ENCODE results near the gene PARN.
"Not testable (repeated sequence)": the region's sequence is repeated elsewhere in the genome, so short reads cannot be mapped to it uniquely, and the experiment has no call there.

Gene PARN

GRCh38 chr16:14632693-14633569 is 2.9 kb upstream of the PARN start, which contains the start of gene BFAR:
TSS of gene BFAR (plus strand) at chr16:14632951. CDS start at chr16:14644347, 11,396 bp downstream.
- peak; percentile 99 for DNase-seq

DNA sequence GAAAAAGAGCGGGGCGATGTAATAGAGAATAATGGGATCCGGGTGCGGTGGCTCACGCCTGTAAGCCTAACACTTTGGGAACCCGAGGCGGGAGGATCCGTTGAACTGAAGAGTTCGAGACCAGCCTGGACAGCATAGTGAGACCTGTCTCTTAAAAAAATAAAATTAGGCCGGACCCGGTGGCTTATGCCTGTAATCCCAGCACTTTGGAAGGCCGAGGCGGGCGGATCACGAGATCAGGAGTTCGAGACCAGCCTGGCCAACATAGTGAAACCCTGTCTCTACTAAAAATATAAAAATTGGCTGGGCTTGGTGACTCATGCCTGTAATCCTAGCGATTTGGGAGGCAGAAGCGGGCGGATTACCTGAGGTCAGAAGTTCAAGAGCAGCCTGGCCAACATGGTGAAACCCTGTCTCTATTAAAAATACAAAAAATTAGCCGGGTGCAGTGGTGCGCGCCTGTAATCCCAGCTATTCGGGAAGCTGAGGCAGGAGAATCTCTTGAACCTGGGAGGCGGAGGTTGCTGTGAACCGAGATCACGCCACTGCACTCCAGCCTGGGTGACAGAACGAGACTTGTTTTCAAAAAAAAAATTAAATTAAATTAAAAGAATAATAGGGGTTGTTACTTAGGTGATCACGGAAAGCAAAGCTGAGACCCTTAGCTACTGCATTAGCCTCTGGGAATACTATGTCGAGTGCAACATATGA is 715 bp upstream of the PARN start:
- DNase-seq, result not testable (repeated sequence)

- no peak for DNase-seq
Measured at GRCh38 chr16:14629612-14629918, 495 bp downstream of the PARN start.

DNA sequence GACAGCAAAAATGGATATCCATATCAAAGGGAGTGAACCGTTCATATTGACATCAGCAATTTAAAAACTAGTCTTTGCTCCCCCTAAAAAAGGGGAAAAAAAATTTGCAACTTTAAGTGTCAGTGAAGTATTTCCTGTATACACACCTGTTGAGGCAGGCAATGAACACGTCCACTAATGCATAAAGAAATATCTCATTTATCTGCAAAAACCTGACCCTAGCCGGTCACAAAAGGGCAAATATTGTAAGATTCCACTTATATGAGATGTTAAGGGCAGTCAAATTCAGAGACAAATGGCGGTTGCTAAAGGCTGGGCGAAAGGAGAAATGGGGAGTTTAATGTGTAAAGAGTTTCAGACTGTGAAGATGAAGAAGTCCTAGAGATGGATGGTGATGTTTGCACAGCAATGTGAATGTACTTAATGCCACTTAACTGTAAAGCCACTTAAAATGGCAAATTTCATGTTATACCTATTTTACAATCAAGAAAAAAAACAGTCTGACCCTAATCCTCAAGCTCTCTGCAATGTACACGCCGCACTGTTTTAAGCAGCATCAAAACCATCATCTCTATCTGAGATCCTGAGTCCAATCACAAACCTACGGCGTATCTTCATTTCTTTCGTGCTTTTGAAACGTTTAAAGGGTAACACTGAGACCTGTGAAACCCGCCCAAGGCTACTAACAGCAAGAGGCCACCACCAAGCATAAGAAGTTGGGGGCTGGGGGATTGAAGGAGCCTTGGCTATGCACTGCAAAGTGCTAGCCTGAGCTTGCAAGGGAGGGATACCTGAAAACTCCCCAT is 1.1 kb downstream of the PARN start:
- no peak for DNase-seq

DNA sequence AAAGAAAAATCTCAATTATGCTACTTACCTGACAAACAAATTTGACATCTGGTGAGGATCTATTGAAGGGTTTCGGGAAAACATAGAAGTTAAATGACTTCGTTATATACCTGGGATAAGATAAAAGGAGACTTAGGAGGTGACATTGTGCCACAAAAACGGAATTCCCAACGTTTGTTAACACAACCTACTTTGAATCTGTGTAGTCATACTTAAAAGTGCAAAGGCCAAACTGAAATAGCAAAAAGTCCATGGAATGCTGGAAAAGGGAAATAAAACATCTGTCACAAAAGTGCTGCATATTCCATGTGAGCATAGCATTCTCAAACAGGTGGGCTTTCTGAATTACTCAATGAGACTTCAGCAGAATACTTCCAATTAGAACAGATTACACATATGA is 3.0 kb downstream of the PARN start:
- no peak for DNase-seq

- no peak for DNase-seq
Measured at GRCh38 chr16:14618566-14618965, 11.5 kb downstream of the PARN start.

DNA sequence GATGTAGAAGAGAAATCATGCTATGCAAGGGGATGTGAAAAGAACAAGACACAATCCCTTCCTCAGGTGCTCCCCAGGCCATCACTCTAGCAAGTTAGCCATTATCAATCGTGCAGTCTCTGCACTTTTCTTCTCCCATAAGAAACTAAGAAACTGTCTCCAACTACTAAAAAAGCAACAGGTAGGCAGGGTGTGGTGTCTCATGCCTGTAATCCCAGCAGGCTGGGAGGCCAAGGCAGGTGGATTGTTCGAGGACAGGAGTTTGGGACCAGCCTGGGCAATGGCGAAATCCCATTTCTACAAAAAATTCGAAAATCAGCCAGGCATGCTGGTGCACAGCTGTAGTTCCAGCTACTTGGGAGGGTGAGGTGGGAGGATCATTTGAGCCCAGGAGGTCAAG is 13.8 kb downstream of the PARN start:
- no peak for DNase-seq

DNA sequence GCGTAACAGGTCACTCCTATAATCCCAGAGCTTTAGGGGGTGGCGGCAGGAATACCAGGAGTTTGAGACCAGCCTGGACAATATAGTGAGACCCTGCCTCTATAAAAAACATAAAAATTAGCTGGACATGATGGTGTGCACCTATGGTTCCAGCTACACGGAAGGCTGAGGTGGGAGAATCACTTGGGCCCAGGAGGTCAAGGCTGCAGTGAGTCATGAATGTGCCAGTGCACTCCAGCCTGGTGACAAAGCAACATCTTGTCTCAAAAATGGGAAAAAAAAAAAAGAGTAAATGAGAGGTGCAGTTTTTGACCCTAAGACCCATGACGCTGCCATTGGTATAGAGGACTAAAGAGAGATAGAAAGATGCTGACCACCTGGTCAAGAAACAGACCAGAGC is 16.1 kb downstream of the PARN start:
- DNase-seq, result no peak

DNA sequence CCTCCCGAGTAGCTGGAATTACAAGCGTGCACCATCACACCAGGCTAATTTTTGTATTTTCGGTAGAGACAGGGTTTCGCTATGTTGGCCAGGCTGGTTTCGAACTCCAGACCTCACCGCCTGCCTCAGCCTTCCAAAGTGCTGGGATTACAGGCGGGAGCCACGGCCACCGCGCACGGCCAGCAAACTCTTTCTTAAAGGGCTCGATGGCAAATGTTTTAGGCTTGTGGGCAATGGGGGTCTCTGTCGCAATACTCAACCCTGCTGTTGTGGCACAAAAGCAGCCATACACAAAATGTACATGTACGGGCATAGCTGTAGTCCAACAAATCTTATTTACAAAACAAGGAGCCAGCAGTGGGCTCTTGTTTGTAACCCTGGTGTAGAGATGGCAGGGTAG is 18.4 kb downstream of the PARN start:
- DNase-seq, result no peak

- no peak for DNase-seq
Measured at GRCh38 chr16:14609716-14610115, 20.3 kb downstream of the PARN start.

DNA sequence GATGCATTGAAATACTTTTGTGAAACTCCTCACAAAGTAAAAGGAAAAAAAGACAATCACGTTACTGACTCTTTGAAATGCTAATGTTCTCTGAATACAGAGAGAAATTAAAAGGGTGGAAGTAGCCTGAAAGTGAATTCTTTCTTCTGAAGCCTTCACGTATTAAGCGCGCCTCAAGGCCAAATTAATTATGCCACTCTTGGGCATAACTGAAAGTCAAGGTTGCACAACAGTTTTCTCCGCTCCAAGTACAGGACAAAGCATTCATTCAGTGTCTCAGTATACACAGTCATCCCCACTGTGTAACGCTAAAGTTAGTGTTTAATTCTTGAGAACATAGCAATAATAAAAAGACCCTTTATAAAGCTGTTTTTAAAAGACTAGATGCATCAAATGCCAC is 21.5 kb downstream of the PARN start:
- no peak for DNase-seq

DNA sequence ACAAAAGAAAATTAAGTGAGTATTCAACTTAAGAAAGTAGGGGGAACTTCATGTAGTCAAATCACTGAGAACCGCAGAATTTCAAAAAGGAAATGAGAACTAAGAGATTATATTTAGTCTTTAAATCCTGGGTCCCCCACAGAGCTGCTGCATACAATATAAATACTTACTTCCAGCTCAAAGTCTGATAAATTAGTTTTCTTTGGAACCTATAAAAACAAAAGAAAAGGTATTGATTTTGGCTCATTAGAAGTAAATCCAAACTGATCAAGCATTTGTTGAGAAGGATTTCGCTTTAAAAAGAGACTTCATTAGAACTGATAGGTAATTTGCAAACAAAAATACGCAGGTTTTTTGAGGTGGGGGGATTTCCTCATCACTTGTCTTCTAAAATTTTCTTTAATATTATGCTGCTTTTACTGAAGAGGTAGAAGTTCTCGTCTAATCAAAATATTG is 21.9 kb downstream of the PARN start:
- no peak for DNase-seq

DNA sequence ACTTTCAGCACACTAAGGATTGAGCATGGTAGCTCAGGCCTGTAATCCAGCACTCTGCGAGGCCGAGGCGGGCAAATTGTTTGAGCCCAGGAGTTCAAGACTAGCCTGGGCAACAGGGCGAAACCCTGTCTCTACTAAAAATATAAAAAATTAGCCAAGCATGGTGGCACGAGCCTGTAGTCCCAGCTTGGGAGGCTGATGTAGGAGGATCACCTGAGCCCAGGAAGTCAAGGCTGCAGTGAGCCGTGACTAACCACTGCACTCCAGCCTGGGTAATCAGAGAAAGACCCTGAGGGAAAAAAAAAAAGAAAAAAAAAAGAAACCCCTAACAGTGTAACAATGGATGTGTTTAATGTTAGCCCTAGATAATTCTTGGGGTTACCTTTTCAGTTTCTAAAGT is 24.0 kb downstream of the PARN start:
- DNase-seq, result no peak

GRCh38 chr16:14602443-14602963 is 27.6 kb downstream of the PARN start:
- DNase-seq, result no peak

GRCh38 chr16:14600164-14600563 is 29.9 kb downstream of the PARN start:
- DNase-seq, result no peak

DNA sequence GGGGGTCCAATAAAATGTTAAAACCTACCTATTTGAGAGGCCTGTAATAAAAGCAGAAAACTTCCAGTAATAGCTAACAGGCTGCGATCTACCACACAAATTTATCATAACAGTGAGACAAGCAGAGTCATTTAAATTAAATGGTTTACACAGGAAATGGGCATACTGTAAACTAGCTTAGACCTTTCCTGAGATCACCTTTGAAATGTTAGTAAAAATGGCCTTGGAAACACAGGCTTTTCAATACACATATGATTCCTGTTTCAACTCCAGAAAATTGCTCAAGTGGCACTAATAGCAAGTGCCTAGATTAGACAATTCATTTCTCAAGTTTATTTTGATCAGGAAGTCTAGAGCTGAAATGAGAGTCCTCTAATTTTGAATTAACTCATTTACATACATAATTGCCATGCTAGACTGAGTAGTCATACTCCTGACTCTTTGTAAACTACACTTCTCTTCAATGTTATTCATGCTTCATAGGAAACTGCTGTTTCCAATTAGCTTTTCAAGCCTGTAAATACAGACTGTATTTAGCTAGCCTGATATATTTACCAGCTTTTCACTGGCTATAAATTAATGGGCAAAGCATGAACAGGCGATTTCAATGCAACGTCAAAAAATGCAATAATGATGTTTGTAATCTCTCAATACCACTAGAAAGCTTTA is 43.3 kb downstream of the PARN start:
- no peak for DNase-seq

DNA sequence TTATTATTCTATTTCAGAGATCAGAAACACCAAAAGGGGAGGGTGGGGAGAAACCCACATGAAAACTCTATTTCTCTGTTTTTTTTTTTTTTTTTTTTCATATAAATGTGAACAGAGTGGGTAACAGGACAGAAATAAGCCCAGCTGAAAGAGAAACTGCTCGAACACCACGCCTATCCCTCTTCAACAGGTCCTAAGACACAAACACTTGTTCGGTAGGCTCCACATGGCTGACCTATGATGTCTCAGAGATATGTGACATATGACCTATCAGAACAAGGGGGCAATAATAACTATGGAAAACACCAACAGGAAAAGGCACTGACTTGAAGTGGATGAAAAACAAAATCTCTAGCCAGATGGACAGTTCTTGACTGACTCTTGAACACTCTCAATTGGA is 44.8 kb downstream of the PARN start:
- no peak for DNase-seq

- not testable (repeated sequence) for DNase-seq
Measured at GRCh38 chr16:14580926-14581325, 49.1 kb downstream of the PARN start.

DNA sequence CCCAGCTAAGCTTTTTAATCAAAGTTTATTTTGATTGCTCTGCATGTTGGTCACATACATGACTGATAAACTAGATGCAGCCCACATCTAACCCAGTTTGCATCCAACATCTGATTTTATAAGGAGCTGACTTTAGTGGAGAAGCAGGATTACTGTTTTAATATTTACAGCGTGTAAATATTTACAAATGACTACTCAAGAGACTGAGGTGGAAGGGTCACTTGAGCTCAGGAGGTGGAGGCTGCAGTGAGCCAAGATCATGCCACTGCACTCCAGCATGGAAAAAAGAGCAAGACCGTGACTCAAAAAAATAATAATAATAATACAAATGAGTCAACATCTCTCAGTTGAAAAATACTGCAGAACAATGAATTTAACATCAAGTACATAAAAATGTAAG is 50.8 kb downstream of the PARN start:
- DNase-seq, result no peak

GRCh38 chr16:14576532-14576931 is 53.5 kb downstream of the PARN start:
- DNase-seq, result no peak

DNA sequence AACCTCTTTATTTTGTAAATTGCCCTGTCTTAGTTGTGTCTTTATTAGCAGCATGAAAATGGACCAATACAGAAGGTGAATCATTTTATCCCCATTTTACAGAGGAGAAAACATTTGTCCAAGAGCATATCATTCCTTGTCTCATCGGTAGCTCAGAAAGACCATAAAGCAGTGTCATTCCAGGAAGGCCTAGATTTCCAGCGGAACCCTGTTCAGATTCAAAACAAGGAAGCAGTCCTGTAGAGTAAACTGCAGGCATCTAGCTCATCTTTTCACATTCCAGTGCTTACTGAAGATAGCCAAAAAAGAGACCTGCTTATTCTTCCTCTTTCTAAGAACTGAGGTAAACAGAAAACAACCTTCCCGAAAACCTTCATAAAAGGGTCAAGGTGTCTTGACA is 54.0 kb downstream of the PARN start:
- DNase-seq, result no peak

GRCh38 chr16:14574698-14575415 is 55.2 kb downstream of the PARN start:
- DNase-seq, result not testable (repeated sequence)

Data from CD4-positive, alpha-beta T cell treated with Interleukin-15 for 1 hour (primary cell).